Prostate gland (tissue), 2 donors: Measurements from ENCODE around the gene ZNF683. TPM values are rescaled to one million over a fixed set of nuclear protein-coding genes. Genes with fewer than 3 reads are reported as not detected.

Experiments
- DNase-seq: peaks from one replicate; pipeline ENCODE4 v3.0.0-alpha.2; 2019; ENCODE audit warnings: low spot score
- H3K27ac ChIP-seq, 2 donors: fragments of 200-600 bp; sonication (generic); 2 replicates each; pipeline ENCODE4 v1.5.1; 2017 to 2019
- H3K27me3 ChIP-seq: fragments of 200-600 bp; sonication (generic); replicated peaks from 2 replicates; pipeline ENCODE4 v1.5.1; 2019; ENCODE audit not compliant: insufficient read depth
- H3K36me3 ChIP-seq, 2 donors: fragments of 200-600 bp; sonication (generic); 1 replicate in 1 of 2; 2 replicates in 1 of 2; pipeline versions ENCODE4 v1.5.1 to v1.8.1; 2017 to 2019
- H3K4me1 ChIP-seq: fragments of 200-600 bp; sonication (generic); replicated peaks from 2 replicates; pipeline ENCODE4 v1.5.1; 2019
- H3K4me3 ChIP-seq, 2 donors: fragments of 200-600 bp; sonication (generic); 2 replicates each; pipeline ENCODE4 v1.5.1; 2017 to 2019
- H3K9me3 ChIP-seq: fragments of 200-600 bp; sonication (generic); 2 replicates; pipeline ENCODE4 v1.5.1; 2017
- POLR2A ChIP-seq: fragments of 450-650 bp; IDR thresholded peaks from one replicate; pipeline ENCODE4 v1.6.1; 2016; ENCODE audit warnings: antibody characterized with exemption, mild to moderate bottlenecking
- POLR2AphosphoS5 ChIP-seq: sonication (generic); formaldehyde crosslinking; IDR thresholded peaks from one replicate; pipeline ENCODE4 v1.6.1; 2017; ENCODE audit warnings: antibody characterized with exemption
- WGBS: methylation state at CpG from one replicate; pipeline ENCODE4 v1.1.5; 2018; 5-methylcytosine and 5-hydroxymethylcytosine counted together
- intact Hi-C: fragments of 100-400 bp; cut with DNase I; formaldehyde crosslinking; loops from one replicate; pipeline ENCODE4 v1.14.2; 2022
- total RNA-seq, 2 donors: library from RNA; depleted of rRNA; stranded (reverse); fragments of >200 nt; gene quantifications; one replicate each; pipeline ENCODE4 v1.1.0, GENCODE V29; 2016
- TF ChIP-seq, protein P1 (sequence below), 4 experiments: fragments of 200-600 bp in 2 of 4; fragments of 450-650 bp in 2 of 4; sonication (generic) in 2 of 4; IDR thresholded peaks; 1 replicate in 3 of 4; 2 replicates in 1 of 4; pipeline ENCODE4 v1.5.1; 2016 to 2019; ENCODE audit warnings: antibody characterized with exemption in 4 of 4, mild to moderate bottlenecking in 2 of 4, moderate library complexity in 2 of 4

The ZNF683 gene
- total RNA-seq, 2 donors from 2014 or later: 4.8 TPM; not detected in 1

- no peak for TF ChIP-seq POLR2A
- intact Hi-C loops: no loop called here
- DNase-seq: no peak
- H3K9me3 ChIP-seq: no peaks in the 10 kb centered on the region
- H3K27ac ChIP-seq: no peak overlapping the region
- no peaks in the 10 kb centered on the region for H3K4me1 ChIP-seq
- 77% methylated on average over 3 of the region's 3 CpGs for WGBS
- H3K27me3 ChIP-seq: no peaks in the 10 kb centered on the region
- no peaks in the 10 kb centered on the region for H3K36me3 ChIP-seq
- no peak overlapping the region for H3K4me3 ChIP-seq
These were observed 26.5 kb upstream of the ZNF683 start for GRCh38 chr1:26399034-26399433.

DNA sequence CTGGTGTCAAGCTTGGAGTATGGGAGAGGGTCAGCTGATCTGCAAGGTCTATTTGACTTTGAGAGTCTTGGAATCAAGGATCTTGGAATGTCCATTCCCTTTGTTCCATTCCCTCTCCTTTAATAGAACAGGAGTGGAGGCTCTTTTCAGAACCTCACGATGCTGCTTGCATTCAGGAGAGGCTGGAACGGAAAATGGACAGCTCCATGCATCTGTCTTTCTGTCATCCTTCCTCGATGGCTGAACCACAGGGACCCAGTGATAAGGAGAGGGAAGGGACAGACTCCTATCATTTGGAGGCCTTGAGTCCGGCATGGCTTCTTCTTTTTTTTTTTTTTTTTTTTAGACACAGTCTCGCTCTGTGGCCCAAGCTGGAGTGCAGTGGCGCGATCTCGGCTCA lies 23.2 kb upstream of the ZNF683 start:
- H3K36me3 ChIP-seq: no peaks in the 10 kb centered on the region
- no peak for DNase-seq
- H3K27ac ChIP-seq: no peak overlapping the region
- H3K4me3 ChIP-seq: no peak overlapping the region
- H3K9me3 ChIP-seq: no peaks in the 10 kb centered on the region
- TF ChIP-seq, protein P1, sequence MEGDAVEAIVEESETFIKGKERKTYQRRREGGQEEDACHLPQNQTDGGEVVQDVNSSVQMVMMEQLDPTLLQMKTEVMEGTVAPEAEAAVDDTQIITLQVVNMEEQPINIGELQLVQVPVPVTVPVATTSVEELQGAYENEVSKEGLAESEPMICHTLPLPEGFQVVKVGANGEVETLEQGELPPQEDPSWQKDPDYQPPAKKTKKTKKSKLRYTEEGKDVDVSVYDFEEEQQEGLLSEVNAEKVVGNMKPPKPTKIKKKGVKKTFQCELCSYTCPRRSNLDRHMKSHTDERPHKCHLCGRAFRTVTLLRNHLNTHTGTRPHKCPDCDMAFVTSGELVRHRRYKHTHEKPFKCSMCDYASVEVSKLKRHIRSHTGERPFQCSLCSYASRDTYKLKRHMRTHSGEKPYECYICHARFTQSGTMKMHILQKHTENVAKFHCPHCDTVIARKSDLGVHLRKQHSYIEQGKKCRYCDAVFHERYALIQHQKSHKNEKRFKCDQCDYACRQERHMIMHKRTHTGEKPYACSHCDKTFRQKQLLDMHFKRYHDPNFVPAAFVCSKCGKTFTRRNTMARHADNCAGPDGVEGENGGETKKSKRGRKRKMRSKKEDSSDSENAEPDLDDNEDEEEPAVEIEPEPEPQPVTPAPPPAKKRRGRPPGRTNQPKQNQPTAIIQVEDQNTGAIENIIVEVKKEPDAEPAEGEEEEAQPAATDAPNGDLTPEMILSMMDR (IDR thresholded peaks at IDR 0.05): no peak
- TF ChIP-seq POLR2AphosphoS5 (no peak), POLR2A (no peak)
- no peaks in the 10 kb centered on the region for H3K4me1 ChIP-seq
- intact Hi-C loops: no loop called here
- WGBS: 80% methylated on average over 8 of the region's 8 CpGs
- H3K27me3 ChIP-seq: no peaks in the 10 kb centered on the region

GRCh38 chr1:26391450-26391849 lies 18.9 kb upstream of the ZNF683 start:
- Histone ChIP-seq H3K27ac (no peak overlapping the region), H3K27me3 (no peaks in the 10 kb centered on the region), H3K4me1 (no peaks in the 10 kb centered on the region), H3K9me3 (no peaks in the 10 kb centered on the region), H3K36me3 (no peaks in the 10 kb centered on the region), H3K4me3 (no peak overlapping the region)
- 15% methylated on average over 3 of the region's 3 CpGs for WGBS
- intact Hi-C loops: no loop called here
- no peak for DNase-seq
- TF ChIP-seq, protein P1 (IDR thresholded peaks at IDR 0.05): peak in 2 of 4 experiments; percentile 5 to 21
- TF ChIP-seq POLR2AphosphoS5 (no peak), POLR2A (no peak)

DNA sequence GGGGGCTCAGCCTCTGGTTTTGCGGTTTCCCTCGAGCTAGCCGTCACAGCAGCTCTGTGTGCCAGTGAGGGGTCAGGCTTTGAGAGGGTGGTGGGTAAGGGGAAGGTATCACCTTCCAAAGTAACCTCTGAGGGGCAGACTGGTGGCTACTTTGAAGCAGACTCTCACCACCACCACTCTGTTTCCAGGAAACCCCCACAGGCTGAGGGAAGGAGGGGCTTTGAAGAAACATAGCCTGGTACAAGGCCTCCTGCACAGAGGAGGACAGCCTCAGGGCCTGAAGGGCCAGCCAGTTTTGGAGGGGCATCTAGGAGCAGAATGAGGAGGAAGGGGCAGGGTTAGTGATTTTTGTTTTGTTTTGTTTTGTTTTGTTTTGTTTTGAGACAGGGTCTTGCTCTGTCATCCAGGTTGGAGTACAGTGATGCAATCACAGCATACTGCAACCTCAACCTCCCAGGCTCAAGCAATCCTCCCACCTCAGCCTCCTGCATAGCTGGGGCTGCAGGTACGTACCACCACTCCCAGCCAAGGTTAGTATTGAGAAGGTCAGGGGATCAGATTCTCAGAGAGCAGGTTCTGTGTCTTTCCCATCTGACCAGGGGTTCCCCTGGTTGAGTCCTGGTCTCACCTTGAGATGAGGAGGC lies 17.2 kb upstream of the ZNF683 start:
- TF ChIP-seq, protein P1 (IDR thresholded peaks at IDR 0.05): no peak
- TF ChIP-seq POLR2AphosphoS5 (no peak), POLR2A (no peak)
- Histone ChIP-seq H3K27ac (no peak overlapping the region), H3K36me3 (no peaks in the 10 kb centered on the region), H3K4me1 (no peaks in the 10 kb centered on the region), H3K4me3 (no peak overlapping the region), H3K9me3 (no peaks in the 10 kb centered on the region), H3K27me3 (no peaks in the 10 kb centered on the region)
- no peak for DNase-seq
- intact Hi-C loops: no loop called here
- 64% methylated on average over 4 of the region's 4 CpGs for WGBS

GRCh38 chr1:26388791-26389445 lies 16.4 kb upstream of the ZNF683 start:
- Histone ChIP-seq H3K4me3 (no peak overlapping the region), H3K27me3 (no peaks in the 10 kb centered on the region), H3K9me3 (no peaks in the 10 kb centered on the region), H3K36me3 (no peaks in the 10 kb centered on the region), H3K4me1 (no peaks in the 10 kb centered on the region), H3K27ac (no peak overlapping the region)
- no peak for TF ChIP-seq POLR2AphosphoS5
- TF ChIP-seq, protein P1 (IDR thresholded peaks at IDR 0.05): no peak
- no peak for TF ChIP-seq POLR2A
- no peak for DNase-seq
- intact Hi-C loops: no loop called here
- 76% methylated on average over 7 of the region's 7 CpGs for WGBS
